Measurements from ENCODE around the gene TNFRSF25.

Gene TNFRSF25

DNA sequence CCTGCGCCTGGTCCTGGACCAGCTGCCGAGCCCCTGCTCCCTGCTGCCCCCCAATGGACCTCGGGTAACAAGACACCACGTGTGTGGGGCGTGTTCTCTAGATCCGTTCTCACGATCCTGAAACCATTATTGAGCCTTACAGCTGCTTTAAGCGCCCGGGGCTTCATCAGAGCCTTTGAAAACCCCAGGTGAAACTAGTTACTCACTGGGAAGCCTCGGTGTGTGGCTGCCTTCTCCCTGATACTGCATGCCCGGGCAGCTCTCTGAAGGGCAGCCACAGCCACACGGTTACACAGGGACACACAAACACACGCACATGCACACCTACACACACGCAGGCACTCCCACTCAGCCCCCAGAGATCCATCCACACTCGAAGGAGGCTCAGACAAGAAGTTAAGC is 51.5 kb downstream of the TNFRSF25 start:
- DNase-seq = no peak

DNA sequence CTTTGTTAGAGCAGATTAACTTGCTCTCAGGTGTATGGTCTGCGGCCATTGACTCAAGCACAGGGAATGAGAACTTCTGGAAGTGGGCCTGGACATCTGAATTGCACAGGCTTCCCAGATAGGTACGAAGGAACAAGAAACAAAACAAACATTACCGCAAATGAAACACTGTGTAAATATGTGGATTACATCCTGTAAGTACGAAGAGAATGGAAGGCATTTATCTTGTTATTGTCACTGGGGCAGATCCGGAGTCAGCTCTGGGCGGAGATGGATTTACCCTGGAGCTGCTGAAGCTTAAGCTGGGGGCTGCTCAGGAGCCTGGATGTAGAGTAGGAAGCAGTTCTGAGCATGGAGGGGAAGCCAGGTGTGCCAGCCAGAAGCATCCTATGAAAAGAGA is 53.1 kb downstream of the TNFRSF25 start:
- no peak for DNase-seq

All from NCI-H774 (cell line).